C4-2B (cell line): ENCODE results near the gene WHRN.

Experiments
- H3K27ac ChIP-seq: fragments of 450-650 bp; 2 replicates; pipeline ENCODE4 v1.5.1; 2017
- ZFX ChIP-seq: fragments of 450-650 bp; IDR thresholded peaks from 2 replicates; pipeline ENCODE4 v1.6.1; 2017
- TF ChIP-seq, protein P1 (sequence below): fragments of 450-650 bp; conservative IDR thresholded peaks from 2 replicates; pipeline ENCODE4 v1.5.1; 2017; ENCODE audit warnings: mild to moderate bottlenecking

Gene WHRN

DNA sequence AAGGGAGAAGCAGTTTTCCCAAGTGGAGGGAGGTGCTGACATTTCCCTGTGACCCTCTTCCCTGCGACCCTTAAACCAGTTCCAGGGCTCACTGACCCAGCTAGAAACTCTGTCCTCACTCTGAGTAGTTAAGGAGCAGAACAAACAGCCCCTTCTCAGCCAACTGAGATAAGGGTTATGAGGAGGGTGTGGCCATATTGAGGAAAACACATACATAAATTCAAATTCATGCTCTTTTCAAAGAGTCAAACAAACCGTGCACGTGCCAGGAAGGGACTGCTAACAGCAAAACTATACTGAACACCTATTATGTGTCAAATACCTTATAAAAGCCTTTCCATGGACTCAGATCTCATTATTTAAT is 112.5 kb downstream of the WHRN start:
- peak overlapping the region; percentile 43 for H3K27ac ChIP-seq
- TF ChIP-seq, protein P1, sequence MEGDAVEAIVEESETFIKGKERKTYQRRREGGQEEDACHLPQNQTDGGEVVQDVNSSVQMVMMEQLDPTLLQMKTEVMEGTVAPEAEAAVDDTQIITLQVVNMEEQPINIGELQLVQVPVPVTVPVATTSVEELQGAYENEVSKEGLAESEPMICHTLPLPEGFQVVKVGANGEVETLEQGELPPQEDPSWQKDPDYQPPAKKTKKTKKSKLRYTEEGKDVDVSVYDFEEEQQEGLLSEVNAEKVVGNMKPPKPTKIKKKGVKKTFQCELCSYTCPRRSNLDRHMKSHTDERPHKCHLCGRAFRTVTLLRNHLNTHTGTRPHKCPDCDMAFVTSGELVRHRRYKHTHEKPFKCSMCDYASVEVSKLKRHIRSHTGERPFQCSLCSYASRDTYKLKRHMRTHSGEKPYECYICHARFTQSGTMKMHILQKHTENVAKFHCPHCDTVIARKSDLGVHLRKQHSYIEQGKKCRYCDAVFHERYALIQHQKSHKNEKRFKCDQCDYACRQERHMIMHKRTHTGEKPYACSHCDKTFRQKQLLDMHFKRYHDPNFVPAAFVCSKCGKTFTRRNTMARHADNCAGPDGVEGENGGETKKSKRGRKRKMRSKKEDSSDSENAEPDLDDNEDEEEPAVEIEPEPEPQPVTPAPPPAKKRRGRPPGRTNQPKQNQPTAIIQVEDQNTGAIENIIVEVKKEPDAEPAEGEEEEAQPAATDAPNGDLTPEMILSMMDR: no peak
- TF ChIP-seq ZFX: no peak

DNA sequence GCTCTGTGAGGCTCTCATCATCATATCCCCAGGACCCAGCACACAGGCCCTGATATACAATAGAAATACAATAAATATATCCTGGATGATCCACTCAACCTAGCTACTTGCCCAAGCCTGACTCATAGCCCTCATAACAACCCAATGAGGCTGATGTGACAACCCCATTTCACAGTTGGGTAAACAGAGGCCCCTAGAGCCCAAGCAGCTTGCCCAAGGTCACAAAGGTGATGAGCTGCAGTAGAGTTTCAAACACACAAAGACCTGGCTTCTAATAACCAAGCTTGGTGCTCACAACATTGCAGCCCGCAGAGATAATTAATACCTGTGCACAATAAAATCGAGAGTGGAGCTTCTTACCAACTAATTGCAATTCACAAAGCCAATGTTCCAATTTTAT is 114.3 kb downstream of the WHRN start:
- no peak for TF ChIP-seq ZFX
- TF ChIP-seq, protein P1: no peak
- no peak overlapping the region for H3K27ac ChIP-seq

GRCh38 chr9:114389612-114390368 is 115.5 kb downstream of the WHRN start:
- H3K27ac ChIP-seq: no peak overlapping the region
- TF ChIP-seq, protein P1: no peak
- TF ChIP-seq ZFX: no peak

- H3K27ac ChIP-seq: no peak overlapping the region
- TF ChIP-seq ZFX: no peak
- TF ChIP-seq, protein P1: no peak
Observed at GRCh38 chr9:114388764-114389375, 116.4 kb downstream of the WHRN start.

DNA sequence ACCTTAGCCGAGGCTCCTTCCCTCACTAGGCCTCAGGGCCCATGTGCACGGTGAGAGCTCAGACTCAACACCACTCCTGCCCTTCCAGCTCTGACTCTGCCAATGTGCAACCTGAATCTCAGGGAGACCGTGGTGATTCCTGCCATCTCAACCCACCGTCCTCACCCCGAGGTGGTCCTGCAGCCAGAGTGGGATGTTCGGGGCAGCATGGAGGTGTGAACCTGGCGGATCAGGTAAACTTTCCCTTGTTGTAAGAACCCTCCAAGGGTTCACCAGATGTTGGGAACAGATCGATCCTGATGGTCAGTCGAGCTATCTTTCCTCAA is 117.0 kb downstream of the WHRN start:
- H3K27ac ChIP-seq: no peak overlapping the region
- no peak for TF ChIP-seq ZFX
- TF ChIP-seq, protein P1: no peak

DNA sequence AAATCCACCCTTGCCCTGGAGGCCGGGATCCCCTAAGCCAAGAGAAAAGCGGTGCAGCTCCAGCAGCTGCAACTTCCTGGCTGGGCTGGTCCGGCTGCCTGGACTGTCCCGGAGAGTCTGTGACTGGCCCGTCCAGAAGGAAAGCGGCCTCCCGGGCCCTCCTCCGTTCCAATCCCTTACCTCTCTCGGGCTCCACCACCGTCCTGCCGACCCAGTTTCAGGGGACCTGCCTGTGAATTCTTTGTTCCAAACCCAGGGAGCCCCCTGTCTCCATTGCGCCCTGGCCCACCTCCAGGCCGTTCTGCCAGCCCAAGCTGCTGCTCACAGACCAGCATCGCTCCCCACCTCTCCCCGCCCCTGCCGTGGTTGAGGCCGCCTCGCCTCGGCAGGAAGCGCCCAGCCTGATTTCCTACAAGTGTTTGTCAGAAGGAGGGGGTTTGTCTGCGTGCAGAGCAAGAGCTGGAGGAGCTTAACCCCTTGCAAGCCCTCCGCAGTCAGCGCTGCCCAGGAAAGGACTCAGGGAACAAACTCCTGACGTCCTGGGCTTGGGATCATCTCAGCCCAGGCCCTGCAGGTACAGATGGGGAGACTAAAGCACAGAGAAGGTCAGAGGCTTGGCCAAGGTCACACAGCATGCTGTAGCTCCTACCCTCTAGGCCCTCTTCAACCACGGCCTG is 117.5 kb downstream of the WHRN start, which contains the start of gene AKNA:
AKNA (minus strand) TSS at position 303 of the 677 bp plus-strand sequence. CDS start 6,649 bp downstream, outside the sequence.
- H3K27ac ChIP-seq: no peak within 1 kb of the TSS
- TF ChIP-seq, protein P1: no peak
- TF ChIP-seq ZFX: no peak
